Endothelial cell (in vitro differentiated cells): ENCODE data around the gene PTPRN2. TPM values are rescaled to one million over a fixed set of nuclear protein-coding genes. Genes with fewer than 3 reads are reported as not detected.
"Not testable (repeated sequence)": the region's sequence is repeated elsewhere in the genome, so short reads cannot be mapped to it uniquely, and the experiment has no call there.

Experiments
- DNase-seq: peaks from one replicate; pipeline ENCODE4 v3.0.0; 2021; ENCODE audit warnings: low spot score
- H3K27ac Mint-ChIP-seq: one replicate; pipeline ENCODE4 v1.8.0; 2021; ENCODE audit warnings: mixed read lengths, inconsistent platforms; ENCODE audit not compliant: unreplicated experiment
- H3K27me3 Mint-ChIP-seq: one replicate; pipeline ENCODE4 v1.8.0; 2021; ENCODE audit warnings: mild to moderate bottlenecking, moderate library complexity, mixed read lengths, inconsistent platforms; ENCODE audit not compliant: unreplicated experiment
- H3K36me3 Mint-ChIP-seq: one replicate; pipeline ENCODE4 v1.8.0; 2021; ENCODE audit warnings: mild to moderate bottlenecking, low read depth, mixed read lengths, inconsistent platforms; ENCODE audit not compliant: unreplicated experiment
- H3K4me1 Mint-ChIP-seq: one replicate; pipeline ENCODE4 v1.8.0; 2021; ENCODE audit warnings: mild to moderate bottlenecking, mixed read lengths, inconsistent platforms; ENCODE audit not compliant: unreplicated experiment
- H3K4me3 Mint-ChIP-seq: one replicate; pipeline ENCODE4 v1.8.0; 2021; ENCODE audit warnings: mild to moderate bottlenecking, mixed read lengths, inconsistent platforms; ENCODE audit not compliant: unreplicated experiment
- H3K9me3 Mint-ChIP-seq: one replicate; pipeline ENCODE4 v1.8.0; 2021; ENCODE audit warnings: mixed read lengths, inconsistent platforms; ENCODE audit not compliant: unreplicated experiment
- CTCF ChIP-seq: fragments of 200-600 bp; sonication (generic); IDR thresholded peaks from one replicate; pipeline ENCODE4 v1.5.0; 2021; ENCODE audit warnings: antibody characterized with exemption; ENCODE audit not compliant: unreplicated experiment
- total RNA-seq: library from RNA; stranded (reverse); fragmentation: NEBNext Ultra II Directional; extraction: Animal tissue kit (Norgen Biotek cat#: 25700); gene quantifications from one replicate; pipeline ENCODE4 v1.2.1, GENCODE V29; 2021; ENCODE audit not compliant: unreplicated experiment

Gene PTPRN2
- total RNA-seq, 1 donor from 2014 or later = 0.18 TPM

GRCh38 chr7:157564517-157565177 lies 1023.0 kb downstream of the PTPRN2 start:
- TF ChIP-seq CTCF = no peak
- no peak overlapping the region for H3K4me3 Mint-ChIP-seq
- H3K27ac Mint-ChIP-seq = no peak overlapping the region
- DNase-seq = no peak
- H3K27me3 Mint-ChIP-seq = peaks cover 16% of the 10 kb centered on the region
- peaks cover 36% of the 10 kb centered on the region for H3K9me3 Mint-ChIP-seq
- H3K4me1 Mint-ChIP-seq = no peaks in the 10 kb centered on the region
- peaks cover 7% of the 10 kb centered on the region for H3K36me3 Mint-ChIP-seq

- Mint-ChIP-seq H3K9me3 (peaks cover 31% of the 10 kb centered on the region), H3K27me3 (peaks cover 18% of the 10 kb centered on the region)
- H3K27ac Mint-ChIP-seq, H3K36me3 Mint-ChIP-seq, DNase-seq, H3K4me1 Mint-ChIP-seq, H3K4me3 Mint-ChIP-seq: not testable (repeated sequence)
Measured at GRCh38 chr7:157563467-157564135, 1024.0 kb downstream of the PTPRN2 start.

GRCh38 chr7:157562522-157563398 lies 1024.9 kb downstream of the PTPRN2 start:
- peaks cover 26% of the 10 kb centered on the region for H3K9me3 Mint-ChIP-seq
- not testable (repeated sequence) for H3K4me1 Mint-ChIP-seq, H3K27ac Mint-ChIP-seq, DNase-seq, H3K4me3 Mint-ChIP-seq, H3K36me3 Mint-ChIP-seq
- H3K27me3 Mint-ChIP-seq = peaks cover 18% of the 10 kb centered on the region

- TF ChIP-seq CTCF = no peak
- Mint-ChIP-seq H3K27me3 (peaks cover 17% of the 10 kb centered on the region), H3K4me3 (no peak overlapping the region), H3K27ac (no peak overlapping the region), H3K4me1 (no peaks in the 10 kb centered on the region), H3K36me3 (peaks cover 5% of the 10 kb centered on the region), H3K9me3 (peaks cover 18% of the 10 kb centered on the region)
- no peak for DNase-seq
Measured at GRCh38 chr7:157561816-157562410, 1025.7 kb downstream of the PTPRN2 start.

GRCh38 chr7:157561523-157561785 lies 1026.2 kb downstream of the PTPRN2 start:
- Mint-ChIP-seq H3K27me3 (peaks cover 15% of the 10 kb centered on the region), H3K4me1 (no peaks in the 10 kb centered on the region), H3K27ac (no peak overlapping the region), H3K9me3 (peaks cover 14% of the 10 kb centered on the region), H3K36me3 (peaks cover 5% of the 10 kb centered on the region), H3K4me3 (no peak overlapping the region)
- TF ChIP-seq CTCF = no peak
- DNase-seq = no peak
